K562 (cell line): Measurements from ENCODE around the gene CHDH. TPM values are rescaled to one million over a fixed set of nuclear protein-coding genes. Genes with fewer than 3 reads are reported as not detected.
A peak's percentile ranks its signal among the peaks of the same experiment; 100 is the strongest.

Source experiments
- ATF7 ChIP-seq: fragments of 450-650 bp; IDR thresholded peaks from 2 replicates; pipeline ENCODE4 v1.7.1; 2014; ENCODE audit warnings: mild to moderate bottlenecking, moderate library complexity
- BCL6 ChIP-seq: fragments of 250-450 bp; sonication (Bioruptor Pico); IDR thresholded peaks from 2 replicates; pipeline ENCODE4 v1.4.0; 2020
- FOXP1 ChIP-seq: sonication (generic); formaldehyde crosslinking; IDR thresholded peaks from 2 replicates; pipeline ENCODE4 v1.8.0; 2022; ENCODE audit warnings: mild to moderate bottlenecking, missing genetic modification reagents
- JUNB ChIP-seq: fragments of 450-650 bp; formaldehyde crosslinking; conservative IDR thresholded peaks from 2 replicates; pipeline ENCODE4 v1.4.0; 2020; ENCODE audit warnings: mild to moderate bottlenecking
- POLR3A ChIP-seq: IDR thresholded peaks from 2 replicates; pipeline ENCODE4 v1.6.1; 2011; ENCODE audit warnings: borderline replicate concordance, mild to moderate bottlenecking, moderate library complexity; ENCODE audit not compliant: insufficient read length, insufficient read depth; ENCODE audit errors: extremely low read depth
- SMAD1 ChIP-seq: fragments of 150-350 bp; IDR thresholded peaks from 2 replicates; pipeline ENCODE4 v1.6.1; 2014; ENCODE audit warnings: low read length, low read depth; ENCODE audit not compliant: partially characterized antibody
- TFAM ChIP-seq: fragments of 250-450 bp; sonication (Bioruptor Pico); conservative IDR thresholded peaks from 2 replicates; pipeline ENCODE4 v1.5.0; 2021; ENCODE audit warnings: mild to moderate bottlenecking, moderate library complexity
- ZNF140 ChIP-seq: fragments of 250-450 bp; sonication (Bioruptor Pico); IDR thresholded peaks from 2 replicates; pipeline ENCODE4 v1.8.0; 2021; ENCODE audit warnings: moderate library complexity, mild to moderate bottlenecking, inconsistent platforms
- ZNF263 ChIP-seq: sonication (generic); formaldehyde crosslinking; IDR thresholded peaks from 2 replicates; pipeline ENCODE4 v1.8.0; 2022; ENCODE audit warnings: mild to moderate bottlenecking, missing genetic modification reagents, borderline replicate concordance
- polyA plus RNA-seq, 8 experiments: library from polyadenylated mRNA; depleted of rRNA in 4 of 8; stranded (reverse) in 5 of 8; unstranded in 3 of 8; fragments of >200 nt; fragmentation: Nextera tagmentation in 2 of 8; fragmentation: Illumina TruSeq in 1 of 8; extraction: Ambion mirVana in 2 of 8; extraction: Trizol in 1 of 8; gene quantifications; 2 replicates each; pipeline versions ENCODE4 v1.2.1 to v1.2.3, GENCODE V29; 2011 to 2014; ENCODE audit warnings: inconsistent platforms in 1 of 8, missing spikeins in 1 of 8
- total RNA-seq, 7 experiments: library from RNA; depleted of rRNA in 6 of 7; stranded (reverse); fragments of >200 nt in 6 of 7; fragmentation: Illumina TruSeq in 2 of 7; extraction: Trizol in 2 of 7; gene quantifications; 2 replicates each; pipeline versions ENCODE4 v1.2.1 to v1.2.3, GENCODE V29; 2011 to 2021; ENCODE audit warnings: low replicate concordance in 1 of 7
- TF ChIP-seq, protein P1 (sequence below), 2 experiments: fragments of 450-650 bp in 1 of 2; sonication (generic) in 1 of 2; formaldehyde crosslinking in 1 of 2; IDR thresholded peaks in 1 of 2; conservative IDR thresholded peaks in 1 of 2; 2 replicates each; pipeline versions ENCODE4 v1.6.1 to v1.8.1; 2016 to 2023; ENCODE audit warnings: mild to moderate bottlenecking in 2 of 2, moderate library complexity in 2 of 2, inconsistent platforms in 1 of 2, missing genetic modification reagents in 1 of 2
- TF ChIP-seq, protein P2 (sequence below): IDR thresholded peaks from 3 replicates; pipeline ENCODE4 v1.6.1; 2011; ENCODE audit warnings: borderline replicate concordance, mild to moderate bottlenecking, moderate library complexity; ENCODE audit not compliant: insufficient read length; ENCODE audit errors: extremely low read depth

CHDH gene
- total and polyA plus RNA-seq, 9 of the 15 experiments (the other 6 are each of a cell fraction or from before 2014, with no cell fraction given): 0.06 to 1.9 (median 0.46) TPM

DNA sequence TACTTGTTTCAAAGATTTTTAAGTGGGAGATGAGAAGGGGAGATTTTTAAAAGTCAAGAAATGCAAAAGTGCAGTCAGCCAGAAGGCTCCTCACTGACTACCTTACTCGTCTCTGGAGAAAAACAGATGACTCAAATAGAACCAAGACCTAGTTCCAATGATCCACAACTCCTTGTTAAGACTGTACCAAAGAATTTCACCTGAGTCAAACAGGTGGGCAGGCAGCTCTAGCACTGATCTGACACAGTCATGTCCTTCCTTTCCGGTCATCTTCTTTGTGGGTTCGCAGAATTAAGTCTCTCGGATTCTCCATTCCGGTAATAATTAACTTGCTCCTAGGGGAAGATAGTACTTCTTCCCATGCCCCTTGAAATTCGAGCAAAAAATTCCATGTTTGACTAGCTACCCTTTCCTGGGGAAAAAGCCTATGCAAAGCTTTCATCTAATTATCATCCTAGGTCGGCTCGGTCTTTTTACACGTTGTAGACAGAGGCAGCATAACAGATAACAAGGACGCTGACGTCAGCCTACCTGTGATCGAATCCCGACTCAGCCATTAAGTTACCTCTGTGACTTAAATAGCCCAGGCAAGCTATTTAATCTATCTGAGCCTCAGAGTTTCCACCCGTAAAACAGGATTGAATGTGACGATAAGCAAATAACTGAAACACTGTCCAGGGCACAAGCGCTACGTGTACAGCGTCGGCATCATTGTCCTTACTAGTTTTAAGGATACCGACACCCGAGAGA is 44.7 kb upstream of the CHDH start (continued):
- TF ChIP-seq ATF7 (peak; percentile 46), BCL6 (CRISPR knock-in tag) (no peak), SMAD1 (no peak), TFAM (CRISPR knock-in tag) (no peak), POLR3A (no peak), FOXP1 (no peak), JUNB (no peak), ZNF140 (CRISPR knock-in tag) (no peak), ZNF263 (CRISPR knock-in tag) (no peak)
- TF ChIP-seq, protein P1, sequence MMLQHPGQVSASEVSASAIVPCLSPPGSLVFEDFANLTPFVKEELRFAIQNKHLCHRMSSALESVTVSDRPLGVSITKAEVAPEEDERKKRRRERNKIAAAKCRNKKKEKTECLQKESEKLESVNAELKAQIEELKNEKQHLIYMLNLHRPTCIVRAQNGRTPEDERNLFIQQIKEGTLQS (IDR thresholded peaks at IDR 0.05): peak; percentile 75
- TF ChIP-seq, protein P1 (CRISPR knock-in tag; conservative IDR thresholded peaks at IDR 0.05): no peak
- TF ChIP-seq, protein P2, sequence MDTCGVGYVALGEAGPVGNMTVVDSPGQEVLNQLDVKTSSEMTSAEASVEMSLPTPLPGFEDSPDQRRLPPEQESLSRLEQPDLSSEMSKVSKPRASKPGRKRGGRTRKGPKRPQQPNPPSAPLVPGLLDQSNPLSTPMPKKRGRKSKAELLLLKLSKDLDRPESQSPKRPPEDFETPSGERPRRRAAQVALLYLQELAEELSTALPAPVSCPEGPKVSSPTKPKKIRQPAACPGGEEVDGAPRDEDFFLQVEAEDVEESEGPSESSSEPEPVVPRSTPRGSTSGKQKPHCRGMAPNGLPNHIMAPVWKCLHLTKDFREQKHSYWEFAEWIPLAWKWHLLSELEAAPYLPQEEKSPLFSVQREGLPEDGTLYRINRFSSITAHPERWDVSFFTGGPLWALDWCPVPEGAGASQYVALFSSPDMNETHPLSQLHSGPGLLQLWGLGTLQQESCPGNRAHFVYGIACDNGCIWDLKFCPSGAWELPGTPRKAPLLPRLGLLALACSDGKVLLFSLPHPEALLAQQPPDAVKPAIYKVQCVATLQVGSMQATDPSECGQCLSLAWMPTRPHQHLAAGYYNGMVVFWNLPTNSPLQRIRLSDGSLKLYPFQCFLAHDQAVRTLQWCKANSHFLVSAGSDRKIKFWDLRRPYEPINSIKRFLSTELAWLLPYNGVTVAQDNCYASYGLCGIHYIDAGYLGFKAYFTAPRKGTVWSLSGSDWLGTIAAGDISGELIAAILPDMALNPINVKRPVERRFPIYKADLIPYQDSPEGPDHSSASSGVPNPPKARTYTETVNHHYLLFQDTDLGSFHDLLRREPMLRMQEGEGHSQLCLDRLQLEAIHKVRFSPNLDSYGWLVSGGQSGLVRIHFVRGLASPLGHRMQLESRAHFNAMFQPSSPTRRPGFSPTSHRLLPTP: peak; percentile 59
- TF ChIP-seq, all 486 proteins: peak for 7
